AG10803 (cell line): ENCODE data around the gene GRM1.

ENCODE experiments used
- DNase-seq: peaks from one replicate; pipeline ENCODE4 v3.0.0; 2010; ENCODE audit warnings: low read depth
- H3K4me3 ChIP-seq: 2 replicates; pipeline ENCODE4 v1.5.1; 2011; ENCODE audit warnings: mild to moderate bottlenecking, low read length, control low read depth
- CTCF ChIP-seq: conservative IDR thresholded peaks from 2 replicates; pipeline ENCODE4 v1.5.1; 2011; ENCODE audit warnings: mild to moderate bottlenecking, low read length, control low read depth, inconsistent platforms

The GRM1 gene

GRCh38 chr6:146408583-146408982, 379.7 kb downstream of the GRM1 start:
- H3K4me3 ChIP-seq: no peak overlapping the region
- TF ChIP-seq CTCF: no peak
- DNase-seq: no peak

- H3K4me3 ChIP-seq: no peak overlapping the region
- TF ChIP-seq CTCF: no peak
- no peak for DNase-seq
These were observed 382.2 kb downstream of the GRM1 start for GRCh38 chr6:146410851-146411595.

GRCh38 chr6:146419576-146419975, 390.7 kb downstream of the GRM1 start:
- no peak for TF ChIP-seq CTCF
- H3K4me3 ChIP-seq: no peak overlapping the region
- DNase-seq: no peak

- no peak for TF ChIP-seq CTCF
- no peak overlapping the region for H3K4me3 ChIP-seq
- no peak for DNase-seq
These were observed 391.4 kb downstream of the GRM1 start for GRCh38 chr6:146420255-146420654.

- no peak for DNase-seq
- no peak overlapping the region for H3K4me3 ChIP-seq
These were observed 394.0 kb downstream of the GRM1 start for GRCh38 chr6:146422789-146423375.

GRCh38 chr6:146423452-146423851, 394.6 kb downstream of the GRM1 start:
- DNase-seq: no peak
- H3K4me3 ChIP-seq: no peak overlapping the region

More at GRCh38 chr6:146422789-146423375, 394.0 kb downstream of the GRM1 start:
- TF ChIP-seq CTCF: no peak

More at GRCh38 chr6:146423452-146423851, 394.6 kb downstream of the GRM1 start:
- TF ChIP-seq CTCF: no peak
